Measurements from ENCODE around the gene ERN1.
A peak's percentile ranks its signal among the peaks of the same experiment; 100 is the strongest.

Gene ERN1

DNA sequence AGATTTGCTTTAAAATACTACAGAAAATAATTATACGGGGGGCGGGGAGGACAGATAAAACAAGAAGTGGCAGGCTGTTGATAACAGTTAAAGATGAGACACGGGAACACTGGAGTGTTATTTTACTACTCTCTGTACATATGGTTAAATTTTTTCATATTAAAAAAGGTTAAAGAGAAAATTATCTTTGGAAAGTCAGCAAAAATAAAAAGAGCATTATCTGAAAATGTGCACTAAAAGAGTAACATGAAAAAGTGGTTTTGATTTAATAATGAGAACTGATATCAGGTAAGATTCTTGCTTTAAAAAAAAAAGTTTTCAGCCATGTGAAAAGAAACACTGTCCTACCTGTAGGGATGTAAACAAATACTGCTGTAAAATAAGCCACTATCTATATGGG is 46.9 kb downstream of the ERN1 start:
- no peak for DNase-seq

- peak; percentile 77 for DNase-seq
Measured at GRCh38 chr17:64081802-64082799, 47.8 kb downstream of the ERN1 start.

GRCh38 chr17:64080174-64080618 is 49.7 kb downstream of the ERN1 start:
- no peak for DNase-seq

GRCh38 chr17:64077379-64077778 is 52.6 kb downstream of the ERN1 start:
- DNase-seq, result peak; percentile 85

- no peak for DNase-seq
Measured at GRCh38 chr17:64075913-64076312, 54.0 kb downstream of the ERN1 start.

DNA sequence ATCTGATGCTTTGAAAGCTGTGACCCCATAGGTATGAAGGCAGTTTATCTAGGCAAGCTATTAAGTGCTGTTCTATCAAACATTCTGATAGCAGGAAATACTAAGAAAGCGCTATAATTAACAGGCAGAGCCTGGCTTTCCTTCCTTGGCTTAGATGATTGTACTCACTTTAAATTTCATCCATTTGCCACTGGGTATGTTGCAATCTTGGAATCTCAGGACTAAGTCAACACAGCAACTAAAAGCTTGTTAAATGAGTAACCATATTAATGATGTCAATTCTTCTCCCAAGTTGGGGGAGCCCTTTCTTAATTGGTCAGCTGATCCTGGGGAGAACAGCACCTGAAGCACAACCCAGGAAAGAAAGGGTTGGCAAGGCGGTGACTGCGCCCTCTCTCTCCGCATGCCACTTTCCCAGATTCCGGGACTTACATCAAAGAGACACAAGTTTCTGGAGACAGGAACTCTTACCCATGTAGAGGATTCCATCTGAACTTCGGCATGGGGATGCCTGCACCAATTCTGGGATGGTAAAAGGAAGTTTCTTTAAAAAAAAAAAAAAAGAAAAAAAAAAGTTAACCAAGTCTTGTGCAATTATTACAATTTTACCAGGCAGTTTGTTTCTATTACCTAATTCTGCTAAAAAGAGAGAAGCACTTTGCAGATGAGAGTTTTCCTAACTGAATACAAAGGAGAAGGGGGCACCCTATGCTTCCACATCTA is 55.1 kb downstream of the ERN1 start:
- no peak for DNase-seq

DNA sequence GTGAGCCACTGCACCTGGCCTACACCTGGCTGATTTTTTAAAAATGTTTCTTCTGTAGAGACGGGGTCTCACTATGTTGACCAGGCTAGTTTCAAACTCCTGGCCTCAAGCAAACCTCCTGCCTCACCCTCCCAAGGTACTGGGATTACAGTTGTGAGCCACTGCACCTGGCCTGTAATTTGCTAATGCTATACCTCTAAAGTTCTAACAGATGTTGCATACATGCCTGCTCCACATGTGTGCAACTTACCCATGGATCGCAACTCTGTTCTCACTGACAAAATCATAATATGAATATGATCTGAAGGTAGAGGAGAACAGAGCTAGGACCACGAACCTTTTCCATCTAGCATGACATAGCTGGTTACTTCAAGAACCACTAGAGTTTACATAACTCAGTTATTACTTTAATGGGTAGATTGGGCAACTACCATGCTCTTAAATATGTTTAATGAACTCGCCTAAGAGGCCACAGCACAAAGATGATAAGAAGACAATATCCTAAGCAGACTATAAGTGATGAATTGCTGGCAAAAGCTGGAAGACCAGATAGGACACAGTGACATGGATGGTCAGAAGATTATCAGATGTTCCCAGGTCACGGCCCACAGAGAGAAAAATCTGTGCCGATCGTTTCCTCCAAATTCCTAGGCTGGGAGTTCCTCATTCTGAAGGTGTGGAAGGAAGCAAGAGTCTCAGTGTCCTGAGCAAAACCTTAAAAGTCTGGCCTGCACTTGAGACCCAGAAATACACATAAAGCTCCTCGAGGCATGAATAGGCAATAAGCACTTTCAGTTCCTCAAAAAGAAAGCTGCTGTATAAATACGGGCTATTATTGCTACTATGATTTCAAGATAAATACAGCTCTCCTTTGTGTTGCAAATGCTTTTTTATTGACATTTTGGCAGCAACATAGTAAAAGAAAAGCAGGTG is 55.9 kb downstream of the ERN1 start:
- DNase-seq, result no peak

- no peak for DNase-seq
Measured at GRCh38 chr17:64071111-64071510, 58.8 kb downstream of the ERN1 start.

DNA sequence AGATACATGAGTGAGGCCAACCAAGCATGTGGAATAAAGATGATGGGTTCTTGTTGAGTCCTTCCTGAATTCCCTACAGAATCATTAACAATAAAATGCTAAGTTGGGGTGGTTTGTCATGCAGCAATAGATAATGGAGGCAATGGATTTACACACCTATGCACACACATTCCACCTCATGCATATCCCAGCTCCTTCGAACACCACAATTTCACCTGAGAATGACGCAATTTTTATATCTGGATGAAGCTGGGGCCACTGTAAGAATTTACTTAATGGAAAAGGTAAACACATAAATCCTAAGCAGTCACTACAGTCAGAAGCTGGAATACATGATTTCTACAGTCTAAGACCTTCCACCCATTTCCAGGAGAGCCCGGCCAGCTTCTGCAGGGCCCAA is 59.7 kb downstream of the ERN1 start:
- DNase-seq, result no peak

DNA sequence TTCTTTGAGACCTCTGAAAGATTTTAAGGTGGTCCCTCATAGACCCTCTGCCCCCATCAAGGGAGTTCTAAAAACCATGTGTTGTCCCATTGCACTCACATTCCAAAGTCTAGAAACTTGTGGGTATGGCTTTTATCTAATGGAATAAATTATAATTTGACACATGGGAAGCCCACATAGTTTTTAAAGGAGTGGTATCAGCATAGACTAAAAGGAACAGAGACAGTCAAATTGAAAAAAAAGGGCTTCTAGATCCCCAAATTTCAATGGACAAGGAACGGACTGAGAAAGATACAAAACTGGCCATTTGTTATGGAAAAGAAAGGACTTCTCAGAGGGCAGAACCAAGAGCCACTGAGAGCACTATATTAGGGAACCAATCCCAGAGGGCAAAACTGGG is 60.8 kb downstream of the ERN1 start:
- DNase-seq, result no peak

GRCh38 chr17:64067657-64068056 is 62.3 kb downstream of the ERN1 start:
- no peak for DNase-seq

- DNase-seq, result no peak
Measured at GRCh38 chr17:64066716-64067115, 63.2 kb downstream of the ERN1 start.

GRCh38 chr17:64065161-64065560 is 64.8 kb downstream of the ERN1 start:
- DNase-seq, result no peak

- no peak for DNase-seq
Measured at GRCh38 chr17:64064331-64064730, 65.6 kb downstream of the ERN1 start.

DNA sequence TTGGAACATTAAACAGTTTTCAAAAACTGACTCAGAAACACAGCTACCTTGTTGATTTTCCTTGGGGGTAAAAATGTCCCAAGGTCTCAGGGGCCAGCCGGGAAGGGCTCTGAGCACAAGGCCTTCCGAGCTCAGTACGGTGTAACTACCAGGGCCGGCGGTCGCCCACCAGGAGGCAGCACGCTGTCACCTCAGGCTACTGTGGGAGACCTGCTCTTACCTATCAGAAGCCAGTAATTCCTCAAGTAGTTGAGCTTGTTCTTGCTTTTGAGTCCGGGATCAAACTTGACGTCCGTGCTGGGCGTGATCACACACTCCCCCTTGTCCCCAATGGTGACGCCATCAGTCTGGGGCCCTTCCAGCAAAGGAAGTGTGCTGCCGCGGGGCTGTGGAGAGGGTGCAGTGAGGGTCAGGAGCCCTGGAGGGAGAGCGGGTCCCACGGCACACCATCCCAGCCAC is 66.1 kb downstream of the ERN1 start:
- DNase-seq, result peak; percentile 60

DNA sequence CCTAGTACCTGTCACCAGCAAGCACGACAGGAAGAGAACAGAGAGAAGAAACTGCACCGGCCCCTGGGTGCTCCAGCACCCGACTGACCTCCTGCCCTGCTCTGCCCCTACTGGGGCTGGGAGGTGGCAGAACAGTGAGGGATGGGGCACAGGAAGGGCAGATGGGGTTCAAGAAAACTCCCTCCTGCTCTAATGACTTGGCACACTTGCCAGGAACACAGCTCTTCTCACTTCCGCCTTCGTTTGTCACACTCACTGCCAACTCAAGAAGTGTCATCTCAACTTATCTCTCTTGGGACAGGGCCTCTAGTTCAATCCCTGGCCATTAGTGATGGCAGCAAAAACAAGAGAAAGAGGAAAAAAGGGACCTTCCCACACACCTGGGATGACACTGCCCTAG is 66.9 kb downstream of the ERN1 start:
- DNase-seq, result no peak

DNA sequence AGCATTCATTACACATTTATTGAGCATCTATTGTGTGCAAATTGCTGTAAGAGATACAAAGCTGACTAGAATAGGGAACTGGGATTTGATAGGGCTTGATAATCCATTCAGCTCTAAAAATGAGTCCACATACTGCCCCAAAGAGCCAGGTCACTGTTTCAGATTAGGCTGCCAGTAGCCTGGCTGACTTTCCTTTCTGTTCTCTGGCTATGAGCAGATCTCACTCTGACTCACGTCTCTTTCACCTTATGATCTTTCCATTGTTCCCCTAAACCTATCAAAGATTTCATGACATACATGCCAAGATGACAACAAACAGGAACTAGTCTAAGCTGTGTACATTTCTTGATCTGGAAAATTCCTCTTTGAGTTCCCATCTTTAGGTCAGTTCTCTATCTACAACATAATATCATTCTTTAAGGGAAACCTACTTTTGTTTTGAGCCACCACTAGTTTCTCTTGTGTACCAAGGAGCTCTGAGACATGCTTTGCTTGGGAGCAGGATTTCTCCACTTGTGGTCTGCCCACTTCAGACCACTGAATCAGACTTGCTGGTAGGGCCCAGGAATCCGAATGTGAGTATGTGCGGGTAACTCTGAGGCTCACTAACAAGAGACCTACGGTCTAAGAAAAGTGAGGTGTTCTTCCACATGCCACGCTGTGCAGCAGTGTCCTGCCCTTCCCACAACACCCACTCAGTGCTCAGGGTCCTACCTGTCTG is 68.6 kb downstream of the ERN1 start:
- DNase-seq, result no peak

GRCh38 chr17:64060331-64060730 is 69.6 kb downstream of the ERN1 start:
- DNase-seq, result no peak

GRCh38 chr17:64059756-64060155 is 70.2 kb downstream of the ERN1 start:
- no peak for DNase-seq

GRCh38 chr17:64058621-64059020 is 71.3 kb downstream of the ERN1 start:
- no peak for DNase-seq

GRCh38 chr17:64057701-64058263 is 72.2 kb downstream of the ERN1 start:
- no peak for DNase-seq
